OCI-LY3 (cell line): ENCODE results near the gene TCL1B.
A peak's percentile ranks its signal among the peaks of the same experiment; 100 is the strongest.

ENCODE experiments used
- H2AFZ ChIP-seq: fragments of 200-600, 300-600 bp; shearing (Covaris generic); 2 replicates; pipeline ENCODE4 v1.6.0; 2014; ENCODE audit warnings: antibody characterized with exemption, low read depth, low read length
- H3K27ac ChIP-seq: fragments of 200-600, 300-600 bp; sonication (generic); 2 replicates; pipeline ENCODE4 v1.5.1; 2014; ENCODE audit warnings: mild to moderate bottlenecking, low read length, moderate library complexity, mixed read lengths
- H3K27me3 ChIP-seq: fragments of 200-600, 300-600 bp; sonication (generic); 2 replicates; pipeline ENCODE4 v1.6.1; 2014; ENCODE audit warnings: low read depth, low read length, mixed read lengths
- H3K36me3 ChIP-seq: fragments of 200-600, 300-600 bp; sonication (generic); replicated peaks from 2 replicates; pipeline ENCODE3; 2014; ENCODE audit warnings: low read depth, low read length, mixed read lengths
- H3K4me1 ChIP-seq: fragments of 300-600, 200-600 bp; sonication (generic); 2 replicates; pipeline ENCODE4 v1.6.1; 2014; ENCODE audit warnings: low read length, mixed read lengths
- H3K4me2 ChIP-seq: fragments of 200-600, 300-600 bp; sonication (generic); 2 replicates; pipeline ENCODE4 v1.6.1; 2014; ENCODE audit warnings: low read length, mixed read lengths
- H3K4me3 ChIP-seq: fragments of 300-600, 200-600 bp; sonication (generic); 2 replicates; pipeline ENCODE4 v1.5.1; 2014; ENCODE audit warnings: antibody characterized with exemption, mild to moderate bottlenecking, low read length, moderate library complexity
- H3K79me2 ChIP-seq: fragments of 300-600, 200-600 bp; shearing (Covaris generic); 2 replicates; pipeline ENCODE4 v1.6.1; 2014; ENCODE audit warnings: mild to moderate bottlenecking, low read length, mixed read lengths
- H3K9ac ChIP-seq: fragments of 300-600, 200-600 bp; shearing (Covaris generic); 2 replicates; pipeline ENCODE4 v1.6.0; 2014; ENCODE audit warnings: mild to moderate bottlenecking, low read length, moderate library complexity
- H3K9me3 ChIP-seq: fragments of 200-600, 300-600 bp; shearing (Covaris generic); 2 replicates; pipeline ENCODE4 v1.6.1; 2014; ENCODE audit warnings: low read length, mixed read lengths; ENCODE audit not compliant: insufficient read depth
- H4K20me1 ChIP-seq: fragments of 200-600, 300-600 bp; sonication (generic); 2 replicates; pipeline ENCODE4 v1.6.1; 2016; ENCODE audit warnings: low read length, mixed read lengths; ENCODE audit not compliant: insufficient read depth
- CTCF ChIP-seq: fragments of 200-600, 300-600 bp; sonication (generic); IDR thresholded peaks from 2 replicates; pipeline ENCODE4 v1.5.1; 2014; ENCODE audit warnings: antibody characterized with exemption, low read length, low read depth
- EZH2phosphoT487 ChIP-seq: fragments of 200-600 bp; shearing (Covaris generic); IDR thresholded peaks from 2 replicates; pipeline ENCODE4 v1.6.1; 2018; ENCODE audit warnings: antibody characterized with exemption, mixed run types, low read depth

Gene TCL1B

GRCh38 chr14:95683793-95684192 lies 2.4 kb upstream of the TCL1B start:
- Histone ChIP-seq H3K4me1 (peaks cover 15% of the 10 kb centered on the region), H3K4me2 (peak overlapping the region; percentile 53), H3K36me3 (no peaks in the 10 kb centered on the region), H3K4me3 (peak overlapping the region; percentile 21; the same call in 1 of the 2 replicates), H3K27me3 (peaks cover 8% of the 10 kb centered on the region), H4K20me1 (no peaks in the 10 kb centered on the region), H3K27ac (no peak overlapping the region), H2AFZ (peak overlapping the region; percentile 34; the same call in 1 of the 2 replicates), H3K9ac (no peak overlapping the region), H3K9me3 (no peaks in the 10 kb centered on the region), H3K79me2 (no peaks in the 10 kb centered on the region)
- TF ChIP-seq EZH2phosphoT487 (no peak), CTCF (peak; percentile 87)

- Histone ChIP-seq H3K36me3 (no peaks in the 10 kb centered on the region), H4K20me1 (no peaks in the 10 kb centered on the region), H3K27me3 (peaks cover 8% of the 10 kb centered on the region), H3K79me2 (no peaks in the 10 kb centered on the region), H3K4me3 (no peak overlapping the region), H3K4me2 (no peak overlapping the region), H3K9ac (no peak overlapping the region), H2AFZ (no peak overlapping the region), H3K4me1 (peaks cover 4% of the 10 kb centered on the region; the same call in 1 of the 2 replicates), H3K27ac (no peak overlapping the region), H3K9me3 (no peaks in the 10 kb centered on the region)
- no peak for TF ChIP-seq EZH2phosphoT487
- no peak for TF ChIP-seq CTCF
Measured at GRCh38 chr14:95686935-95687334, 709 bp downstream of the TCL1B start.

- no peaks in the 10 kb centered on the region for H3K9me3 ChIP-seq
- no peaks in the 10 kb centered on the region for H3K36me3 ChIP-seq
- no peak for TF ChIP-seq EZH2phosphoT487
- no peak for TF ChIP-seq CTCF
- no peak overlapping the region for H3K27ac ChIP-seq
- no peaks in the 10 kb centered on the region for H4K20me1 ChIP-seq
- H3K4me3 ChIP-seq, result no peak overlapping the region
- H3K4me1 ChIP-seq, result peaks cover 7% of the 10 kb centered on the region; the same call in 1 of the 2 replicates
- H2AFZ ChIP-seq, result no peak overlapping the region
- no peaks in the 10 kb centered on the region for H3K79me2 ChIP-seq
- no peak overlapping the region for H3K9ac ChIP-seq
- no peaks in the 10 kb centered on the region for H3K27me3 ChIP-seq
- no peak overlapping the region for H3K4me2 ChIP-seq
Measured at GRCh38 chr14:95689441-95689840, 3.2 kb downstream of the TCL1B start.

GRCh38 chr14:95690815-95691214 lies 4.6 kb downstream of the TCL1B start:
- Histone ChIP-seq H3K4me2 (no peak overlapping the region), H3K4me1 (peaks cover 18% of the 10 kb centered on the region), H3K4me3 (no peak overlapping the region), H3K36me3 (no peaks in the 10 kb centered on the region), H3K9me3 (no peaks in the 10 kb centered on the region), H3K27ac (no peak overlapping the region), H2AFZ (no peak overlapping the region), H4K20me1 (no peaks in the 10 kb centered on the region), H3K27me3 (no peaks in the 10 kb centered on the region), H3K9ac (no peak overlapping the region), H3K79me2 (no peaks in the 10 kb centered on the region)
- TF ChIP-seq EZH2phosphoT487, result no peak
- TF ChIP-seq CTCF, result no peak
